DOHH2 (cell line): ENCODE measurements around the gene MPHOSPH9.

ENCODE experiments used
- H3F3A ChIP-seq: fragments of 200-600 bp; sonication (generic), shearing (Covaris generic); 2 replicates; pipeline ENCODE4 v1.6.0; 2016; ENCODE audit warnings: antibody characterized with exemption, mild to moderate bottlenecking; ENCODE audit not compliant: control insufficient read depth, insufficient read depth
- H3K27ac ChIP-seq: fragments of 200-600 bp; sonication (generic); 2 replicates; pipeline ENCODE4 v1.5.1; 2014; ENCODE audit warnings: low read depth, mild to moderate bottlenecking, low read length, moderate library complexity
- H3K27me3 ChIP-seq: fragments of 200-600 bp; sonication (generic); 2 replicates; pipeline ENCODE4 v1.6.1; 2014; ENCODE audit warnings: mild to moderate bottlenecking, low read length, mixed read lengths; ENCODE audit not compliant: control insufficient read depth
- H3K36me3 ChIP-seq: fragments of 200-600 bp; sonication (generic); 2 replicates; pipeline ENCODE4 v1.6.1; 2014; ENCODE audit warnings: mild to moderate bottlenecking, low read length, moderate library complexity, mixed read lengths; ENCODE audit not compliant: control insufficient read depth
- H3K4me1 ChIP-seq: fragments of 200-600 bp; sonication (generic); 2 replicates; pipeline ENCODE4 v1.6.1; 2014; ENCODE audit warnings: mild to moderate bottlenecking, low read length, mixed read lengths; ENCODE audit not compliant: control insufficient read depth
- H3K4me2 ChIP-seq: fragments of 200-600 bp; sonication (generic); 2 replicates; pipeline ENCODE4 v1.6.0; 2014; ENCODE audit warnings: mild to moderate bottlenecking, low read length, moderate library complexity
- H3K4me3 ChIP-seq: fragments of 200-600 bp; sonication (generic); 2 replicates; pipeline ENCODE4 v1.5.1; 2014; ENCODE audit warnings: mild to moderate bottlenecking, low read length, mixed read lengths
- H3K79me2 ChIP-seq: fragments of 200-600 bp; sonication (generic); 2 replicates; pipeline ENCODE4 v1.6.1; 2014; ENCODE audit warnings: mild to moderate bottlenecking, low read length, mixed read lengths; ENCODE audit not compliant: control insufficient read depth
- H3K9me2 ChIP-seq: fragments of 200-600 bp; sonication (generic); replicated peaks from 2 replicates; pipeline ENCODE4 v1.6.1; 2014; ENCODE audit warnings: mild to moderate bottlenecking, low read length, mixed read lengths; ENCODE audit not compliant: control insufficient read depth
- H3K9me3 ChIP-seq: fragments of 200-600 bp; sonication (generic); 2 replicates; pipeline ENCODE4 v1.6.1; 2014; ENCODE audit warnings: antibody characterized with exemption, low read length, mixed read lengths; ENCODE audit not compliant: control insufficient read depth, insufficient read depth
- H4K20me1 ChIP-seq: fragments of 200-600 bp; sonication (generic); 2 replicates; pipeline ENCODE4 v1.6.0; 2014; ENCODE audit warnings: low read depth, mild to moderate bottlenecking, antibody characterized with exemption, low read length, moderate library complexity; ENCODE audit not compliant: control insufficient read depth, insufficient read depth
- EZH2phosphoT487 ChIP-seq: fragments of 200-600 bp; sonication (generic); IDR thresholded peaks from 2 replicates; pipeline ENCODE4 v1.6.1; 2017; ENCODE audit warnings: borderline replicate concordance, mild to moderate bottlenecking, antibody characterized with exemption, low read length, moderate library complexity, mixed read lengths
- TF ChIP-seq, protein P1 (sequence below): fragments of 200-600 bp; sonication (generic); IDR thresholded peaks from one replicate; pipeline ENCODE4 v1.5.1; 2014; ENCODE audit warnings: antibody characterized with exemption, mild to moderate bottlenecking, low read depth, low read length; ENCODE audit not compliant: poor library complexity, severe bottlenecking

Gene MPHOSPH9

DNA sequence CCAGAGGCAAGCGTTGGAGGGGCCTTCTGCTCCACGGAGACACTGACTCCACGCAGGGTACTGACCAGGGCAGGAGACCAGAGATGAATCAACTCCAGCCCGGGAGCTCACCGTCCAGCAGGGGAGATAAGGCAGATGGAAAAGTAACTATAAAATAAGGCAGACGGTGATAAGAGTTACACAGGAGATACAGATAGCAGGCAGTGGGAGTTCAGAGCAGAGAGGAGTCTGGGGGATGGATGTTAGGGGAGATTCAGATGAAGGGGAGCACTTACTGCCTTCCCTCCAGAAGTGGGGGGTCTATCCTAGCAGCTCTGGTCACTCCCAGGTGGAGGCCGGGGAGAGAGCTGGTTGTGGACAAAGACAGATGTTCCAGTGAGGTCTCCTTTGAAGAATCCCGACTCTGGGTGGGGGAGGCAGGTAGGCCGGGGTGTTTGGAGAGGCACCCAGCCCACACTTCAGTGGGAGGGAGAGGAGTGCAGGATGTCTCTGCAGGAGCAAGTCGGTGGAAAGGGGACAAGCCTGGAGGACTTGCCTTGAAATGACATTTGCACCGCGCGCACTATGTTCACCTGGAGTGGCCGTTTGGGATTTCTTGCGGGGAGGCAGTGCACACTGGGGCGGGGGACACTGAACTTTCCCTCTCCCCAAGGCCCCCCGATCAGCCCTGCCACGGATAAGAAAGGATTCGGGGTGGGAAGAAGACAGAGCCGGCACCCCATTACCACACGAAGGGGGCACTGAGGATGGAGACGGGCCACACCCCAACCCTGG is 83.3 kb downstream of the MPHOSPH9 start:
- TF ChIP-seq, protein P1, sequence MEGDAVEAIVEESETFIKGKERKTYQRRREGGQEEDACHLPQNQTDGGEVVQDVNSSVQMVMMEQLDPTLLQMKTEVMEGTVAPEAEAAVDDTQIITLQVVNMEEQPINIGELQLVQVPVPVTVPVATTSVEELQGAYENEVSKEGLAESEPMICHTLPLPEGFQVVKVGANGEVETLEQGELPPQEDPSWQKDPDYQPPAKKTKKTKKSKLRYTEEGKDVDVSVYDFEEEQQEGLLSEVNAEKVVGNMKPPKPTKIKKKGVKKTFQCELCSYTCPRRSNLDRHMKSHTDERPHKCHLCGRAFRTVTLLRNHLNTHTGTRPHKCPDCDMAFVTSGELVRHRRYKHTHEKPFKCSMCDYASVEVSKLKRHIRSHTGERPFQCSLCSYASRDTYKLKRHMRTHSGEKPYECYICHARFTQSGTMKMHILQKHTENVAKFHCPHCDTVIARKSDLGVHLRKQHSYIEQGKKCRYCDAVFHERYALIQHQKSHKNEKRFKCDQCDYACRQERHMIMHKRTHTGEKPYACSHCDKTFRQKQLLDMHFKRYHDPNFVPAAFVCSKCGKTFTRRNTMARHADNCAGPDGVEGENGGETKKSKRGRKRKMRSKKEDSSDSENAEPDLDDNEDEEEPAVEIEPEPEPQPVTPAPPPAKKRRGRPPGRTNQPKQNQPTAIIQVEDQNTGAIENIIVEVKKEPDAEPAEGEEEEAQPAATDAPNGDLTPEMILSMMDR = no peak
- no peak for TF ChIP-seq EZH2phosphoT487
- peaks cover 40% of the 10 kb centered on the region for H3K27me3 ChIP-seq
- H4K20me1 ChIP-seq = peaks cover 9% of the 10 kb centered on the region; the same call in 1 of the 2 replicates
- peaks cover 19% of the 10 kb centered on the region for H3F3A ChIP-seq
- peaks cover 7% of the 10 kb centered on the region; the same call in 1 of the 2 replicates for H3K4me1 ChIP-seq
- H3K9me2 ChIP-seq = no peaks in the 10 kb centered on the region
- peak overlapping the region; percentile 60 for H3K4me2 ChIP-seq
- H3K79me2 ChIP-seq = no peaks in the 10 kb centered on the region
- H3K4me3 ChIP-seq = 0 out of 2 replicates have a peak overlapping the region, but pooled peaks have one; percentile 38
- 0 out of 2 replicates have a peak, but pooled peaks cover 8% of the 10 kb centered on the region for H3K36me3 ChIP-seq
- H3K9me3 ChIP-seq = no peaks in the 10 kb centered on the region
- no peak overlapping the region for H3K27ac ChIP-seq

DNA sequence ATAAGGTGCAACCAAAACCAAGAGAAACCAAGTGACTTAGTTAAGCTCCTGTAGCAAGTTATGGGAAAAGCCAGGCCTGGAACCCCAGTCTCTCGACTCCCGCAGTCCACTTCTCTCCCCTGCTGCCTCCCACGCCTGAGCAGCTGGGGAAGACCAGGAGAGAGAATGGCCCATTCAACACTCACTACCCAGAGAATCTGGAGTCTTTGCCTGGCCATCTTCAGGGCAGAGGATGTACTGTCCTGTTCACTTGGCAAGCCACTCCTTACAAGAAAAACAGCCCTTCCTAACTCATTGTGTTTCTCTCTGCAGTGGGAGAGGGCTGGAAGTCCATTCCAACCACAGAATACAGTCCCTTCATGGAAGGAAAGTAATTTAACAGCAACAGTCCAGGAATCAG is 83.9 kb downstream of the MPHOSPH9 start:
- no peak for TF ChIP-seq EZH2phosphoT487
- TF ChIP-seq, protein P1 = no peak
- Histone ChIP-seq H4K20me1 (peaks cover 9% of the 10 kb centered on the region; the same call in 1 of the 2 replicates), H3K4me2 (no peak overlapping the region), H3K36me3 (0 out of 2 replicates have a peak, but pooled peaks cover 3% of the 10 kb centered on the region), H3K27ac (no peak overlapping the region), H3K9me2 (no peaks in the 10 kb centered on the region), H3K4me3 (no peak overlapping the region), H3K4me1 (peaks cover 7% of the 10 kb centered on the region; the same call in 1 of the 2 replicates), H3K79me2 (no peaks in the 10 kb centered on the region), H3K27me3 (peaks cover 40% of the 10 kb centered on the region), H3K9me3 (no peaks in the 10 kb centered on the region), H3F3A (peaks cover 19% of the 10 kb centered on the region)

DNA sequence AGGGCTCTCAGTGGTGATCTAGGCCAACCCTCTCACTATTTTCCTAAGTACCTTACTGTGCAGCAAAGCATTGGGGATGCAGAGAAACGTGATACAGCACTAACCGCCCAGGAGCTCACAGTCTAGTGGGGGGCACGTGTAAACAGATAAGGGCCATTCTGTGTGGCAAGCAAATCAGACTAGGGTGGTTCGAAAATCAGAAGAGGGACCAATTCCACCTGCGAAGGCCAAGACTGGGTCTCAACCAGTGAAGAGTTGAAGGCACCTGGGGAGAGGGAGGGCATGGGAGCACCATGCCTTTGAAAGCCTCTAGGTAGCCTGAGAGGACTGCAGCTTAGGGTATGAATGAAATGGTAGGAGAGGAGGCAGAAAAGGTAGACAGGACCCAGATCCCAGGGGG is 84.3 kb downstream of the MPHOSPH9 start:
- Histone ChIP-seq H3K4me1 (peaks cover 7% of the 10 kb centered on the region; the same call in 1 of the 2 replicates), H3K4me3 (no peak overlapping the region), H3K4me2 (no peak overlapping the region), H3K27me3 (peaks cover 43% of the 10 kb centered on the region), H3K36me3 (no peaks in the 10 kb centered on the region), H3K79me2 (no peaks in the 10 kb centered on the region), H3F3A (peaks cover 14% of the 10 kb centered on the region), H3K27ac (no peak overlapping the region), H3K9me3 (no peaks in the 10 kb centered on the region), H3K9me2 (no peaks in the 10 kb centered on the region), H4K20me1 (peaks cover 9% of the 10 kb centered on the region; the same call in 1 of the 2 replicates)
- TF ChIP-seq, protein P1 = no peak
- TF ChIP-seq EZH2phosphoT487 = no peak
